PC-3 (cell line): ENCODE data around the gene C1orf198.

Source experiments
- EZH2 ChIP-seq: fragments of 300-600 bp; sonication (generic); IDR thresholded peaks from one replicate; pipeline ENCODE4 v1.6.1; 2017; ENCODE audit warnings: antibody characterized with exemption, mild to moderate bottlenecking, low read length; ENCODE audit not compliant: unreplicated experiment
- TF ChIP-seq, protein P1 (sequence below): fragments of 300-600 bp; sonication (generic); conservative IDR thresholded peaks from 2 replicates; pipeline ENCODE4 v1.5.1; 2017; ENCODE audit warnings: antibody characterized with exemption, low read depth, mild to moderate bottlenecking, low read length

DNA sequence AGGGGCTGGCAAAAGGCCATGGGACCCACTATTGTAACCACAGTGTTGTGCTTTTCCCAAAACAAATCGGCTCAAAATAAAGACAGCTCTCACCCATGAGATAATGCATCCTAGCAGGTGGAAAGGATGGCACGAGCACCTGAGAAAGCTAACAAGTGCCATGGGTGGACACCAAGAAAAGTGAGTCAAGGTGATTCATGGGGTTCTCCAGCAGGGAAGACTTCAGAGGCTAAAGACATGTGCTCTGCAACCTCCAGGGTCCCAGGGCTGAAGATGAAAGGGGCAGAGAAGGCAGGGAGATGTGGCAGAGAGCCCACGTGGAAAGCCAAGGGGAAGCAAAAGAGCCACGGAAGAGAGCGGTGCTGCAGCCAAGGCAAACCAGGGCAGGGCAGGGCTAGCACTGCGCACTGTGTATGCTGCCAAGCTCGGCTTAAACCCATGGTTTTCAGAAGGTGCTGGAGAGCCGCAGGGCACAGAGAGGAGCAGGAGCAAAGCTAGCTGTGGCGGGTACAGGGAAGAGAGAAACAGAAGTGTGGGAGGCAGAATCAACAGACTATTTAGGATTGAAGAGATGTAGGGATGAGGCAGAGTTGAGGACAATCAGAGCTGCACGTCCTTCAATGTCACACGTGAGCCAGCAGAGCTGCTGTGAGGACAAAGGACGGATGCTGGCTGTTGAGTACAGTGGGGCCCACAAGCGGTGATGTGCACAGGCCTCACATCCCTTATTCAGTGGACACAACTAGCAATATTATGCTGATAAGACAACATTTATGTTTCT is 41.8 kb upstream of the C1orf198 start:
- TF ChIP-seq, protein P1, sequence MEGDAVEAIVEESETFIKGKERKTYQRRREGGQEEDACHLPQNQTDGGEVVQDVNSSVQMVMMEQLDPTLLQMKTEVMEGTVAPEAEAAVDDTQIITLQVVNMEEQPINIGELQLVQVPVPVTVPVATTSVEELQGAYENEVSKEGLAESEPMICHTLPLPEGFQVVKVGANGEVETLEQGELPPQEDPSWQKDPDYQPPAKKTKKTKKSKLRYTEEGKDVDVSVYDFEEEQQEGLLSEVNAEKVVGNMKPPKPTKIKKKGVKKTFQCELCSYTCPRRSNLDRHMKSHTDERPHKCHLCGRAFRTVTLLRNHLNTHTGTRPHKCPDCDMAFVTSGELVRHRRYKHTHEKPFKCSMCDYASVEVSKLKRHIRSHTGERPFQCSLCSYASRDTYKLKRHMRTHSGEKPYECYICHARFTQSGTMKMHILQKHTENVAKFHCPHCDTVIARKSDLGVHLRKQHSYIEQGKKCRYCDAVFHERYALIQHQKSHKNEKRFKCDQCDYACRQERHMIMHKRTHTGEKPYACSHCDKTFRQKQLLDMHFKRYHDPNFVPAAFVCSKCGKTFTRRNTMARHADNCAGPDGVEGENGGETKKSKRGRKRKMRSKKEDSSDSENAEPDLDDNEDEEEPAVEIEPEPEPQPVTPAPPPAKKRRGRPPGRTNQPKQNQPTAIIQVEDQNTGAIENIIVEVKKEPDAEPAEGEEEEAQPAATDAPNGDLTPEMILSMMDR = no peak
- no peak for TF ChIP-seq EZH2
